H1 (cell line): ENCODE data around the gene ANKS1B.

ENCODE experiments used
- POLR2A ChIP-seq, 2 experiments: IDR thresholded peaks; 1 replicate in 1 of 2; 2 replicates in 1 of 2; pipeline ENCODE4 v1.6.1; 2011; ENCODE audit warnings: low read depth in 2 of 2, low read length in 2 of 2, mild to moderate bottlenecking in 2 of 2; ENCODE audit errors: control extremely low read depth in 1 of 2
- POLR2AphosphoS5 ChIP-seq: IDR thresholded peaks from 2 replicates; pipeline ENCODE4 v1.6.1; 2011; ENCODE audit warnings: low read depth, low read length
- SP2 ChIP-seq: IDR thresholded peaks from 2 replicates; pipeline ENCODE4 v1.6.1; 2012; ENCODE audit warnings: mild to moderate bottlenecking, low read length, inconsistent platforms

GRCh38 chr12:99935608-99936007 lies 49.1 kb downstream of the ANKS1B start:
- TF ChIP-seq POLR2A (IDR thresholded peaks at IDR 0.05; ENCODE audit: control extremely low read depth in 1 of 2, low read depth in 2 of 2, low read length in 2 of 2): no peak
- no peak for TF ChIP-seq POLR2AphosphoS5
- TF ChIP-seq SP2: no peak
